CD14-positive monocyte (primary cell): ENCODE measurements around the gene MGAT4D. TPM values are rescaled to one million over a fixed set of nuclear protein-coding genes. Genes with fewer than 3 reads are reported as not detected.

Source experiments
- DNase-seq, 3 donors: peaks; one replicate each; pipeline ENCODE4 v3.0.0-alpha.2; 2011 to 2022
- H2AFZ ChIP-seq: 2 replicates; pipeline ENCODE4 v1.6.0; 2012; ENCODE audit warnings: mild to moderate bottlenecking, low read depth, low read length, inconsistent platforms; ENCODE audit not compliant: insufficient read depth, poor library complexity, severe bottlenecking
- H3K27ac ChIP-seq, 2 donors: 1 replicate in 1 of 2; 2 replicates in 1 of 2; pipeline ENCODE4 v1.5.1; 2012 to 2013; ENCODE audit warnings: low read length in 2 of 2, control low read depth in 1 of 2, inconsistent platforms in 1 of 2, low read depth in 1 of 2, mild to moderate bottlenecking in 1 of 2
- H3K27me3 ChIP-seq, 2 donors: one replicate each; pipeline versions ENCODE4 v1.6.0 to v1.6.1; 2011 to 2013; ENCODE audit warnings: low read length in 2 of 2; ENCODE audit not compliant: control insufficient read depth in 2 of 2, insufficient read depth in 2 of 2
- H3K36me3 ChIP-seq, 2 donors: replicated peaks in 1 of 2; 1 replicate in 1 of 2; 2 replicates in 1 of 2; pipeline versions ENCODE4 v1.5.1 to v1.6.1; 2012 to 2013; ENCODE audit warnings: low read length in 2 of 2, control low read depth in 1 of 2, inconsistent platforms in 1 of 2, mild to moderate bottlenecking in 1 of 2; ENCODE audit not compliant: insufficient read depth in 2 of 2, control insufficient read depth in 1 of 2
- H3K4me1 ChIP-seq, 2 donors: 1 replicate in 1 of 2; 2 replicates in 1 of 2; pipeline versions ENCODE4 v1.5.1 to v1.6.1; 2012 to 2013; ENCODE audit warnings: low read length in 2 of 2, control low read depth in 1 of 2, inconsistent platforms in 1 of 2, mild to moderate bottlenecking in 1 of 2, moderate library complexity in 1 of 2; ENCODE audit not compliant: insufficient read depth in 2 of 2, control insufficient read depth in 1 of 2
- H3K4me2 ChIP-seq: replicated peaks from 2 replicates; pipeline ENCODE3; 2012; ENCODE audit warnings: low read length, moderate library complexity, mild to moderate bottlenecking; ENCODE audit not compliant: poor library complexity, severe bottlenecking; ENCODE audit errors: extremely low read depth
- H3K4me3 ChIP-seq, 3 experiments: fragments of 200-600 bp in 1 of 3; sonication (generic) in 1 of 3; replicated peaks in 1 of 3; 1 replicate in 2 of 3; 2 replicates in 1 of 3; pipeline ENCODE4 v1.5.1; 2011 to 2013; ENCODE audit warnings: low read length in 3 of 3, mild to moderate bottlenecking in 3 of 3, control low read depth in 2 of 3, low read depth in 2 of 3, inconsistent platforms in 1 of 3, moderate library complexity in 1 of 3
- H3K79me2 ChIP-seq: 2 replicates; pipeline ENCODE4 v1.6.0; 2012; ENCODE audit warnings: mild to moderate bottlenecking, control low read depth, inconsistent platforms, low read length, moderate library complexity; ENCODE audit not compliant: insufficient read depth
- H3K9ac ChIP-seq: 2 replicates; pipeline ENCODE4 v1.6.0; 2017; ENCODE audit warnings: low read length, mild to moderate bottlenecking; ENCODE audit not compliant: insufficient read depth, poor library complexity, severe bottlenecking
- H3K9me3 ChIP-seq, 2 donors: replicated peaks in 1 of 2; 1 replicate in 1 of 2; 2 replicates in 1 of 2; pipeline versions ENCODE4 v1.5.1 to v1.6.1; 2012 to 2013; ENCODE audit warnings: low read length in 2 of 2, control low read depth in 1 of 2; ENCODE audit not compliant: control insufficient read depth in 1 of 2, insufficient read depth in 1 of 2
- H4K20me1 ChIP-seq: 2 replicates; pipeline ENCODE4 v1.6.0; 2012; ENCODE audit warnings: mild to moderate bottlenecking, low read length, control low read depth, moderate library complexity; ENCODE audit not compliant: insufficient read depth
- H3K27ac Mint-ChIP-seq, 7 donors: one replicate each; pipeline ENCODE4 v1.8.0; 2020; ENCODE audit warnings: mild to moderate bottlenecking in 7 of 7, mixed read lengths in 7 of 7, moderate library complexity in 6 of 7, inconsistent platforms in 2 of 7
- H3K27me3 Mint-ChIP-seq, 3 donors: one replicate each; pipeline ENCODE4 v1.8.0; 2021 to 2022; ENCODE audit warnings: low read depth in 3 of 3, mild to moderate bottlenecking in 3 of 3, mixed read lengths in 3 of 3, moderate library complexity in 3 of 3, inconsistent platforms in 1 of 3
- H3K36me3 Mint-ChIP-seq, 2 donors: one replicate each; pipeline ENCODE4 v1.8.0; 2020; ENCODE audit warnings: mixed read lengths in 2 of 2, inconsistent platforms in 1 of 2, mild to moderate bottlenecking in 1 of 2
- H3K4me1 Mint-ChIP-seq: one replicate; pipeline ENCODE4 v1.8.0; 2020; ENCODE audit warnings: mild to moderate bottlenecking, mixed read lengths
- H3K4me3 Mint-ChIP-seq, 2 donors: one replicate each; pipeline ENCODE4 v1.8.0; 2020; ENCODE audit warnings: mild to moderate bottlenecking in 2 of 2, mixed read lengths in 2 of 2, moderate library complexity in 1 of 2
- H3K9me3 Mint-ChIP-seq, 7 donors: one replicate each; pipeline ENCODE4 v1.8.0; 2020 to 2022; ENCODE audit warnings: mixed read lengths in 7 of 7, mild to moderate bottlenecking in 6 of 7, moderate library complexity in 6 of 7, inconsistent platforms in 2 of 7
- CTCF ChIP-seq: fragments of 200-600 bp; IDR thresholded peaks from one replicate; pipeline ENCODE4 v1.8.0; 2022; ENCODE audit warnings: antibody characterized with exemption, mild to moderate bottlenecking
- WGBS: methylation state at CpG from one replicate; pipeline ENCODE4 v1.1.5; 2013; ENCODE audit warnings: missing lambda C conversion rate; ENCODE audit not compliant: insufficient coverage; 5-methylcytosine and 5-hydroxymethylcytosine counted together
- intact Hi-C, 2 donors: fragments of 100-400 bp; cut with micrococcal nuclease; formaldehyde crosslinking; loops; one replicate each; pipeline versions ENCODE4 v1.15.0 to v1.15.1; 2023
- polyA plus RNA-seq, 3 donors: library from polyadenylated mRNA; depleted of rRNA in 1 of 3; unstranded in 2 of 3; stranded (reverse) in 1 of 3; fragments of 300-500 nt in 2 of 3; fragments of >200 nt in 1 of 3; fragmentation: Illumina TruSeq in 2 of 3; gene quantifications; 1 replicate in 2 of 3; 2 replicates in 1 of 3; pipeline ENCODE4 v1.2.3, GENCODE V29; 2012 to 2021

Gene MGAT4D
- polyA plus RNA-seq, 3 donors: not detected

- Histone ChIP-seq H3K36me3 (no peaks in the 10 kb centered on the region), H3K27ac (no peak overlapping the region), H4K20me1 (no peaks in the 10 kb centered on the region), H2AFZ (no peak overlapping the region), H3K27me3 (no peaks in the 10 kb centered on the region), H3K4me2 (no peak overlapping the region), H3K9me3 (no peaks in the 10 kb centered on the region), H3K79me2 (no peaks in the 10 kb centered on the region), H3K9ac (no peak overlapping the region), H3K4me3 (no peak overlapping the region), H3K4me1 (no peaks in the 10 kb centered on the region)
- intact Hi-C loops: no loop called here
- no peak for DNase-seq
- Mint-ChIP-seq H3K27ac (no peak overlapping the region), H3K9me3 (peaks cover 0 to 6% (median 3%) of the 10 kb centered on the region in 7 donors), H3K27me3 (no peaks in the 10 kb centered on the region), H3K4me3 (no peak overlapping the region), H3K4me1 (no peaks in the 10 kb centered on the region), H3K36me3 (peaks cover 0 to 2% of the 10 kb centered on the region in 2 donors)
- TF ChIP-seq CTCF: no peak
- no CpG with 5 or more reads among the region's 1 CpG for WGBS
Measured at GRCh38 chr4:140408974-140409373, 89.1 kb downstream of the MGAT4D start.

- Histone ChIP-seq H3K4me2 (no peak overlapping the region), H3K4me3 (no peak overlapping the region), H3K27me3 (no peaks in the 10 kb centered on the region), H3K79me2 (no peaks in the 10 kb centered on the region), H4K20me1 (no peaks in the 10 kb centered on the region), H3K27ac (no peak overlapping the region), H3K9me3 (no peaks in the 10 kb centered on the region), H3K9ac (no peak overlapping the region), H3K4me1 (no peaks in the 10 kb centered on the region), H3K36me3 (no peaks in the 10 kb centered on the region), H2AFZ (no peak overlapping the region)
- Mint-ChIP-seq H3K4me3 (no peak overlapping the region), H3K36me3 (no peaks in the 10 kb centered on the region), H3K4me1 (no peaks in the 10 kb centered on the region), H3K27ac (no peak overlapping the region), H3K9me3 (no peaks in the 10 kb centered on the region), H3K27me3 (no peaks in the 10 kb centered on the region)
- DNase-seq: no peak
- TF ChIP-seq CTCF: no peak
- intact Hi-C loops: no loop called here
Measured at GRCh38 chr4:140406292-140406691, 91.8 kb downstream of the MGAT4D start.
